A673 (cell line): ENCODE data around the gene LRP1B. TPM values are rescaled to one million over a fixed set of nuclear protein-coding genes. Genes with fewer than 3 reads are reported as not detected.

Experiments used
- BruUV-seq: library from RNA; stranded (reverse); fragments of 400-500 nt; replicated peaks from 2 replicates; lab custom pipeline; 2021; lab: Mats Ljungman, UMichigan
- CTCF ChIA-PET: fragments of 300-600 bp; sonication (Branson Sonifier 250); formaldehyde crosslinking; loops from one replicate; lab custom pipeline; 2022; ENCODE audit warnings: antibody characterized with exemption; lab: Charles Lee
- POLR2A ChIA-PET: fragments of 300-600 bp; sonication (Branson Sonifier 250); formaldehyde crosslinking; loops from one replicate; lab custom pipeline; 2022; ENCODE audit warnings: antibody characterized with exemption; ENCODE audit not compliant: low non-redundant PET; lab: Charles Lee
- DNase-seq: peaks from one replicate; pipeline ENCODE4 v3.0.0-alpha.2; 2015; ENCODE audit warnings: low spot score
- H3K27ac ChIP-seq: fragments of 200-600 bp; sonication (generic); 2 replicates; pipeline ENCODE4 v1.5.1; 2016; ENCODE audit warnings: mixed run types, low read depth, mild to moderate bottlenecking, mixed read lengths, antibody characterized with exemption, low read length; ENCODE audit not compliant: poor library complexity, severe bottlenecking
- H3K27me3 ChIP-seq: fragments of 200-600 bp; sonication (generic); replicated peaks from 2 replicates; pipeline ENCODE4 v1.6.1; 2017; ENCODE audit warnings: mixed run types, low read depth, mild to moderate bottlenecking, mixed read lengths, antibody characterized with exemption, low read length; ENCODE audit not compliant: insufficient read depth, poor library complexity
- H3K36me3 ChIP-seq: fragments of 200-600 bp; sonication (generic); 2 replicates; pipeline ENCODE4 v1.6.1; 2016; ENCODE audit warnings: mixed run types, mild to moderate bottlenecking, mixed read lengths, antibody characterized with exemption, low read length; ENCODE audit not compliant: insufficient read depth, poor library complexity, severe bottlenecking
- H3K4me1 ChIP-seq: fragments of 200-600 bp; sonication (generic); 2 replicates; pipeline ENCODE4 v1.6.1; 2017; ENCODE audit warnings: mixed run types, mild to moderate bottlenecking, mixed read lengths, antibody characterized with exemption, low read length; ENCODE audit not compliant: insufficient read depth, poor library complexity, severe bottlenecking
- H3K4me3 ChIP-seq: fragments of 200-600 bp; sonication (generic); 2 replicates; pipeline ENCODE4 v1.5.1; 2016; ENCODE audit warnings: low read depth, mixed run types, mild to moderate bottlenecking, mixed read lengths, low read length; ENCODE audit not compliant: poor library complexity, severe bottlenecking
- H3K9me3 ChIP-seq: fragments of 200-600 bp; sonication (generic); 2 replicates; pipeline ENCODE4 v1.6.1; 2016; ENCODE audit warnings: mixed run types, low read depth, mild to moderate bottlenecking, mixed read lengths, antibody characterized with exemption, low read length; ENCODE audit not compliant: poor library complexity, severe bottlenecking
- CTCF ChIP-seq: fragments of 300-800, 200-600 bp; sonication (generic); conservative IDR thresholded peaks from 2 replicates; pipeline ENCODE4 v1.5.1; 2017; ENCODE audit warnings: low read depth, mild to moderate bottlenecking, antibody characterized with exemption, low read length, moderate library complexity, mixed read lengths
- EZH2 ChIP-seq: fragments of 200-600 bp; sonication (generic); IDR thresholded peaks from 2 replicates; pipeline ENCODE4 v1.6.1; 2017; ENCODE audit warnings: borderline replicate concordance, low read depth, mild to moderate bottlenecking, mixed read lengths, antibody characterized with exemption, low read length; ENCODE audit not compliant: poor library complexity, severe bottlenecking
- intact Hi-C: fragments of 100-400 bp; cut with micrococcal nuclease; formaldehyde crosslinking; loops from one replicate; pipeline ENCODE4 v1.10.0; 2022; ENCODE audit not compliant: unreplicated experiment
- total RNA-seq: library from RNA; stranded (reverse); gene quantifications from 2 replicates; pipeline ENCODE4 v1.2.3, GENCODE V29; 2021

Gene LRP1B
- total RNA-seq, 1 experiment from 2014 or later, result 9.9 TPM

- no peak for DNase-seq
- CTCF ChIA-PET, result no interaction called here
- TF ChIP-seq EZH2 (no peak), CTCF (no peak)
- Histone ChIP-seq H3K36me3 (no peaks in the 10 kb centered on the region), H3K9me3 (no peaks in the 10 kb centered on the region), H3K4me3 (no peak overlapping the region), H3K27me3 (no peaks in the 10 kb centered on the region), H3K4me1 (no peaks in the 10 kb centered on the region), H3K27ac (no peak overlapping the region)
- no TSS peak for BruUV-seq
- intact Hi-C loops, result no loop called here
- POLR2A ChIA-PET, result no interaction called here
Observed at GRCh38 chr2:141959941-141960340, 170.9 kb downstream of the LRP1B start.

- H3K4me1 ChIP-seq, result no peaks in the 10 kb centered on the region
- POLR2A ChIA-PET, result no interaction called here
- DNase-seq, result no peak
- intact Hi-C loops, result no loop called here
- TF ChIP-seq CTCF (no peak), EZH2 (no peak)
- H3K36me3 ChIP-seq, result no peaks in the 10 kb centered on the region
- CTCF ChIA-PET, result no interaction called here
- H3K9me3 ChIP-seq, result no peaks in the 10 kb centered on the region
- no peak overlapping the region for H3K27ac ChIP-seq
- no TSS peak for BruUV-seq
- no peak overlapping the region for H3K4me3 ChIP-seq
- no peaks in the 10 kb centered on the region for H3K27me3 ChIP-seq
Observed at GRCh38 chr2:141959016-141959415, 171.8 kb downstream of the LRP1B start.

GRCh38 chr2:141957827-141958450 is 172.9 kb downstream of the LRP1B start:
- CTCF ChIA-PET, result no interaction called here
- DNase-seq, result peak; percentile 22
- no peaks in the 10 kb centered on the region for H3K9me3 ChIP-seq
- no peak overlapping the region for H3K27ac ChIP-seq
- no peak for TF ChIP-seq EZH2
- TF ChIP-seq CTCF, result no peak
- H3K4me1 ChIP-seq, result no peaks in the 10 kb centered on the region
- no peaks in the 10 kb centered on the region for H3K36me3 ChIP-seq
- POLR2A ChIA-PET, result no interaction called here
- intact Hi-C loops, result no loop called here
- BruUV-seq, result no TSS peak
- no peaks in the 10 kb centered on the region for H3K27me3 ChIP-seq
- no peak overlapping the region for H3K4me3 ChIP-seq
